HG03565 (cell line): ENCODE data around the gene NXPH1.

Experiments
- ATAC-seq: cut with Tn5 transposase; IDR thresholded peaks from one replicate; pipeline ENCODE4 v1.9.1; 2021; ENCODE audit warnings: mild to moderate bottlenecking, moderate library complexity; ENCODE audit not compliant: unreplicated experiment

NXPH1 gene

DNA sequence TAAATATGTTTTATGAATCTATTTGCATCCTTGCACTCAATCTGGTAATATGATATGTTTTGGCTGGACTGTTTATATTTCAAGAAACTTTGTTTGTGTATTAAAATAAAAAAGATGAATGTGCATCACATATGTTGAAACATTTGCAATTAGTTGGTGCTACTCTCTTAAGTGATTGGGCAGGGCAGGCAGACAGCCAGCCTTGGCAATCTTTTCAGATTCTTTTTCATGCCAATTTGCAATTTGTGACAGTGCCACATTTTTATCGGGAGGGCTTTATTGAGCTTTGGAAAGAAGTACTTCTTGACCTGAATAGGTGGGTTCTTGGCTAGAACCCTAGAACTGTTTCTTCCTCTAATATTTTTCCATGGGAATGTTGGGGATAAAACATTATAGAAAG lies 152.2 kb downstream of the NXPH1 start:
- no peak for ATAC-seq

GRCh38 chr7:8590225-8590624 lies 156.8 kb downstream of the NXPH1 start:
- ATAC-seq: no peak

- no peak for ATAC-seq
These were observed 157.4 kb downstream of the NXPH1 start for GRCh38 chr7:8590791-8591190.

DNA sequence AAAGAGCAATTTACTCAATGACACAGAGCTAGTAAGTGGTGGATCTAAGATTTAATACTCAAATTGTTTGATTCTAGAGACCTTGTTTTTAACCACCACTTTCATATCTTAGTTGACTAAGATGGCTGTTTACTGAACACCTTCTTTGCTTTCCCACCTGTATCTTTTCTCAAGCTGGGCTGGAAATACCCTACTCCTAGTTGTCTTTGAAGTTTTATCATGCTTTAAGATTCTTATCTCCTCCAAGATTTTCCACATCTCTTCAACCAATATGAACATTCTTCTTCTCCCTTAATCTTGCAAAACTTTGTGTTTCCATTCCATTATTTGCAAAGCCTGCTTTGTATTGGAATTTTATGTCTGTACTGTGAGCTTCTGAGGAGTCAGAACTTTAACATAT lies 157.9 kb downstream of the NXPH1 start:
- no peak for ATAC-seq

DNA sequence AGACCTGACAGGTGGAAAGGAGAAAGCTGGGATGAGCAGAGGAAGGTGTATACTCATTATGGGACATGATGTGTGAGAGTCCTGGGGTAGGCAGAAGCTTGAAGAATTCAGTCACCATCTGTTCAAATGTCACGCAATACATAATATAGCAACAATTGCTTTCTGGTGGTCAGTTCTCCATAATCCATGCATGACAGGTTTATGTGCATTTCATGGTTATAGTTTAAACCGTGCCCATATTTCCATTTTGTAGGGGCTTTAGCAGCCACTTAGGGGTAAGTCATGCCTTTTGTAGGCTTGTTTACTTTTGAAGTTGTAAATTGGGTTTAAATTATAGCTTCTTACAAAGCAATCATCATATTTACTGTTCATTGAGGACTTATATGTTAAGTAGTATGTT lies 158.8 kb downstream of the NXPH1 start:
- ATAC-seq: no peak

- ATAC-seq: no peak
These were observed 160.7 kb downstream of the NXPH1 start for GRCh38 chr7:8594115-8594514.

DNA sequence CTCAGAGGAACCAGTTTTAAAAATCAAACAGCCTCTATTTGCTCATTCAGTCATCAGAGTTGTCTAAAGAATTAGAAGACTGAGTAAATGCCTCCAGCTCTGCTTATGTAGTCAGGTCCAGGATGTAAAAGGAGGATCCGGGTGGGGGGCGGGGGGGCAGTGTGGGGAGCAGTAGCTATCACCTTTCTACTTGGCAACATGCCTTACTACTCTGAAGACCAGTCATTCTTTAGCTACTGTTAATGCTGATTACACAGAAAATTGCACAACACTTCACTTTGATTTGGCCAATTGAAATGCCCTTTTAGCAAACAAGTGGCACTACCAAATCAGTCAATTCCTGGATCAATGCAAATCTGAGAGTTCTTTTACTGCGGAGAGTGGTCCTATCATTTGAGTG lies 164.2 kb downstream of the NXPH1 start:
- ATAC-seq: no peak

DNA sequence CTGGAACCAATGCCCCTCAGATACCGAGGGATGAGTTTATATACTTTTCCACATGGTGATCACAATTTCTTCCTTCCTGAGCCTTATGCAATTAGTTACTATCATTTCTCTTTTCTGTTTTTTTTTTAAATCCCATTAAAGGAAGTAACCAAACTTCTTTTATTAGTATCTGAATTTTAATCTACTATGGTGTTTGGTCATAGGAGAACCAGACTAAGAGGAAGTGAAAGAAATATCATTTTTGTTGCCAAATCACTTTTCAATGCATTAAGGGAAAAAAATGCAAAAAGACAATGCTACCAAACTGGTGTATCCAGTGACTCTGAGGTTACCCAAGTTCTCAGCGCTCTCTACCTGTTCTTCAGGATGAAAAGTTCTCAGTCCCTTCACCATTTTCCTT lies 167.7 kb downstream of the NXPH1 start:
- no peak for ATAC-seq

GRCh38 chr7:8605221-8605620 lies 171.8 kb downstream of the NXPH1 start:
- no peak for ATAC-seq

DNA sequence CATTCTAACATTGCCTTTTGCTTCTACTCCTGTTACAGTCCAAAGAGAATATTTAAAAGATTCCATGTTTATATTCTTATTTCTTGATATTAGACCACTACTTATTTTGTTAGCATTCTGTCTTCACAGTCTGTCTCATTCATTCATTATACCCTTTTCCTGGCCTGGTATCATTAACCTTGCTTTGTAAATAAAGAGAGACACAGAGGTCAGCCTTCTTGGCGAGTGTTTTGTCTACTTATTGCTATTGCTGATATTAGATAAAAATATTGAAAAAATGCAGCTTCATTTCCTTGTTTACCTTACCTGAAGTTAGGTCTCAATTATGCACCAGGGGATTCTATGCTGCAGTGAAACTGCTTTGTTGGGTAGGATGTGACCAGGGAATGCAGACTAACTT lies 179.2 kb downstream of the NXPH1 start:
- ATAC-seq: no peak

- no peak for ATAC-seq
These were observed 179.8 kb downstream of the NXPH1 start for GRCh38 chr7:8613191-8613590.

DNA sequence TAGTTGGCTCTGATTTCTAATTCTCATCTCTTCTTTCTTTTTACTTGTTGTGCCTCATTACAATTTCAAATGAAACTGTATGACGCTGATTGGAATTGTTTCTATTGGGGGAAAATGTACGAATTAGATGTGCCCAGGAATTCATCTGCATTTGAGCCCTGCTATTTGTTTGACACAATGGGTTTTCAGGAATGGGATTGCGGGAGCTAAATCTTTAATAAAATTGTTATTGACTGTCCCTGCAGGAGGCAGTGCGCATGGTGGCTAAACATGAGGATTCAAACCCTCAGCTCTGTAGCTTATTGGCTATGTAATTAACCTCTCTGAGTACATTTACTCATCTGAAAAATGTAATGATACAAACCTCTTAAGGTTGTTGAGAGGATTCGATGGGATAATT lies 181.6 kb downstream of the NXPH1 start:
- no peak for ATAC-seq

DNA sequence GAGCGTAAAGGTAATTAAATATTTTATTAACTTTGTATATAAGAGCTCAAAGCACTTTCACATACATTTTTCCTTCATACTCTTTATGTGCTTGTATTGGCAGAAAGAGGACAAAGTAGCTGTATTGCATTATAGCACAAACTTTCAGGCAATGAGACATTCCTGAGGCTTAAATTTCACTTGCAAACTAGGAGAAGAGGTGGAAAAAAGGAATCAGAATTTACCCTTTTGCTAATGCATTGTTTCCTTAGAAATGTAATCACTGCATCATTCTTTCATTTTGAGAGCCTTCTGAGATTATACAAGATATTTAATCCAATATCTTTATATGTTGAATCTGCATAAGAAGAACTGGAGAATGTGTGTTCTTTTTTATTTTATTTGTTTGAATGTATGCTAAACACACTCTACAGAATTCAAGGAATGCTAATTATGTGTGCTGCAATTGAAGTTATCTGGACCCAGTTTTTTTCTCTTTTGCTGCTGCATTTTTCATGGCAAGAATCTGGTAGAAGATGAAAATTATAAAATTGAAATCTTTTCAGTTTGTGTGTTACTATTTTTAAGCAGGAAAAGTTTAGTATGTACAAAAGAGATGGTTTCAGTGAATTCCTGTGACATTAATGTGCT lies 185.1 kb downstream of the NXPH1 start:
- no peak for ATAC-seq

DNA sequence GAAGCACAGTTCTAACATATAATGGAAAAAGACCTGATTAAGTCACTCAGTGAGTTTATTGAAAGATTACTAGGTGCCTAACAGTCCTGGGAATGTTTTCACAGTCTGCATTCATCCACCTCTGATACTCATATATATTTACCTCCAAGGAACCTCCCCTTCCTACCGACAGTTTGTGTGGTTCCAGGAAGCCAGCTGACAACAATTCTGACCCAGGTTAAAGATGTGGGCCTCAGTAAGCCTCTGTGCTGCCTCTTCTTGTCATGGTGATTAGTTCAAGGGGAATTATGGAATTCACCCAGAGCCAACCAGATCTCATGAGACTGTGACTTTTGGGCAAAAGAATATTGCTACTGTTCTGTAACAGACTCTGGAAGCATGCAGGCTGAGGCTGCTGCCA lies 186.8 kb downstream of the NXPH1 start:
- ATAC-seq: no peak

- no peak for ATAC-seq
These were observed 192.2 kb downstream of the NXPH1 start for GRCh38 chr7:8625612-8626011.

GRCh38 chr7:8627325-8627724 lies 193.9 kb downstream of the NXPH1 start:
- no peak for ATAC-seq

DNA sequence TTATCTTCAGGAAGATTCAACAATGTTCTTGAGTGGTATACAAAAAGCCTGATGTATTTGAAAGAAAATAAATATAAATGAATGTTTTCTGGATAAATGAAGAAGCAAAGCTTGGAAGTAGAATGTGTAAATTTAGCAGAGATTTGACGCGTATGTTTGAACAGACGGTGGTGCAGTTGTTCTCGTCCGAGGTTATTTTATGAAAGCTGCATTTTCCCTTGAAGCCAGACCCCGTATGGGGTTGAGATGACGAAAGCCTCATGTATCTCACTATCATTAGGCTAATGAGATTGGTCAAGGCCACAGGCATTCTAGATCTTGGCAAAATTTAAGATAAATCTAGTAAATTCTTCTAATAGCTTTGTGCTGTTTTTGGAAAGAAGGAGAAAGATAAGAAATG lies 195.2 kb downstream of the NXPH1 start:
- ATAC-seq: no peak

GRCh38 chr7:8629504-8629903 lies 196.1 kb downstream of the NXPH1 start:
- no peak for ATAC-seq

GRCh38 chr7:8637322-8637721 lies 203.9 kb downstream of the NXPH1 start:
- no peak for ATAC-seq

- ATAC-seq: no peak
These were observed 204.7 kb downstream of the NXPH1 start for GRCh38 chr7:8638076-8638475.

GRCh38 chr7:8639668-8640067 lies 206.3 kb downstream of the NXPH1 start:
- ATAC-seq: no peak

- ATAC-seq: no peak
These were observed 207.3 kb downstream of the NXPH1 start for GRCh38 chr7:8640671-8641070.
